SK-N-SH (cell line): ENCODE measurements around the gene EPHA6. TPM values are rescaled to one million over a fixed set of nuclear protein-coding genes. Genes with fewer than 3 reads are reported as not detected.

Source experiments
- CTCF ChIA-PET: fragments of 300-600, 350-600 bp; formaldehyde crosslinking; extraction: SDS; loops from one replicate; lab custom pipeline; 2021; lab: Yijun Ruan, JAX
- POLR2A ChIA-PET: fragments of 350-600 bp; sonication (Branson Sonifier 250); formaldehyde crosslinking; extraction: SDS; loops from one replicate; lab custom pipeline; 2020; ENCODE audit warnings: antibody characterized with exemption, inconsistent platforms; lab: Yijun Ruan, JAX
- DNase-seq: peaks from one replicate; pipeline ENCODE4 v3.0.0; 2012
- H2AFZ ChIP-seq: fragments of 200-600 bp; sonication (generic); 2 replicates; pipeline ENCODE4 v1.8.1; 2016; ENCODE audit warnings: antibody characterized with exemption, mild to moderate bottlenecking, low read depth
- H3F3A ChIP-seq: fragments of 200-600 bp; sonication (generic); replicated peaks from 2 replicates; pipeline ENCODE3; 2016; ENCODE audit warnings: antibody characterized with exemption, mild to moderate bottlenecking; ENCODE audit not compliant: insufficient read depth
- H3K27ac ChIP-seq, 2 experiments: fragments of 200-500 bp in 1 of 2; fragments of 200-600 bp in 1 of 2; sonication (Bioruptor generic) in 1 of 2; sonication (generic), shearing (Covaris generic) in 1 of 2; 2 replicates each; pipeline versions ENCODE4 v1.5.1 to v1.6.1; 2014 to 2016; ENCODE audit warnings: low read depth in 2 of 2, inconsistent platforms in 1 of 2, low read length in 1 of 2, mild to moderate bottlenecking in 1 of 2, mixed read lengths in 1 of 2
- H3K27me3 ChIP-seq: fragments of 200-600 bp; sonication (generic), shearing (Covaris generic); 2 replicates; pipeline ENCODE4 v1.6.1; 2016; ENCODE audit warnings: mixed run types; ENCODE audit not compliant: insufficient read depth
- H3K36me3 ChIP-seq, 2 experiments: fragments of 200-500 bp in 1 of 2; fragments of 200-600 bp in 1 of 2; sonication (Bioruptor generic) in 1 of 2; sonication (generic) in 1 of 2; replicated peaks in 1 of 2; 2 replicates each; pipeline versions ENCODE3 to v1.5.1; 2014 to 2016; ENCODE audit warnings: low read length in 1 of 2, mild to moderate bottlenecking in 1 of 2; ENCODE audit not compliant: insufficient read depth in 2 of 2, control insufficient read depth in 1 of 2
- H3K4me1 ChIP-seq, 2 experiments: fragments of 200-500 bp in 1 of 2; fragments of 200-600 bp in 1 of 2; sonication (Bioruptor generic) in 1 of 2; sonication (generic), shearing (Covaris generic) in 1 of 2; 2 replicates each; pipeline versions ENCODE4 v1.5.1 to v1.6.1; 2014 to 2016; ENCODE audit warnings: low read depth in 1 of 2, low read length in 1 of 2, mixed run types in 1 of 2; ENCODE audit not compliant: insufficient read depth in 2 of 2, control insufficient read depth in 1 of 2
- H3K4me2 ChIP-seq: fragments of 200-600 bp; sonication (generic), shearing (Covaris generic); 2 replicates; pipeline ENCODE4 v1.6.1; 2017; ENCODE audit warnings: mixed run types
- H3K4me3 ChIP-seq, 2 experiments: fragments of 200-500 bp in 1 of 2; fragments of 200-600 bp in 1 of 2; sonication (Bioruptor generic) in 1 of 2; sonication (generic), shearing (Covaris generic) in 1 of 2; 2 replicates each; pipeline versions ENCODE4 v1.5.1 to v1.8.1; 2014 to 2016; ENCODE audit warnings: low read depth in 2 of 2, inconsistent platforms in 1 of 2, low read length in 1 of 2, mild to moderate bottlenecking in 1 of 2, mixed read lengths in 1 of 2, moderate library complexity in 1 of 2
- H3K79me2 ChIP-seq: fragments of 200-600 bp; sonication (generic); 2 replicates; pipeline ENCODE4 v1.8.1; 2017; ENCODE audit warnings: mild to moderate bottlenecking; ENCODE audit not compliant: insufficient read depth
- H3K9ac ChIP-seq: fragments of 200-600 bp; sonication (generic); 2 replicates; pipeline ENCODE4 v1.6.1; 2017; ENCODE audit warnings: mixed run types
- H3K9me2 ChIP-seq: fragments of 200-600 bp; sonication (generic); 2 replicates; pipeline ENCODE4 v1.6.1; 2017; ENCODE audit warnings: mixed run types
- H3K9me3 ChIP-seq: fragments of 200-600 bp; sonication (generic); 2 replicates; pipeline ENCODE4 v1.6.1; 2017; ENCODE audit warnings: mixed run types, mild to moderate bottlenecking, moderate library complexity
- H4K20me1 ChIP-seq: fragments of 200-600 bp; sonication (generic); 2 replicates; pipeline ENCODE4 v1.6.1; 2017; ENCODE audit warnings: mild to moderate bottlenecking, mixed run types; ENCODE audit not compliant: insufficient read depth
- ELF1 ChIP-seq: IDR thresholded peaks from 2 replicates; pipeline ENCODE4 v1.4.0; 2012
- FOXM1 ChIP-seq: IDR thresholded peaks from 2 replicates; pipeline ENCODE4 v1.4.0; 2012; ENCODE audit warnings: low read depth, mild to moderate bottlenecking
- MXI1 ChIP-seq: IDR thresholded peaks from 2 replicates; pipeline ENCODE4 v1.6.1; 2012; ENCODE audit warnings: mild to moderate bottlenecking, low read depth, low read length, improper control_type of control experiment
- NFIC ChIP-seq: IDR thresholded peaks from 2 replicates; pipeline ENCODE4 v1.4.0; 2012; ENCODE audit warnings: borderline replicate concordance
- NRF1 ChIP-seq: IDR thresholded peaks from 2 replicates; pipeline ENCODE4 v1.6.1; 2012; ENCODE audit warnings: low read depth, mild to moderate bottlenecking, low read length
- RCOR1 ChIP-seq: fragments of 150-350 bp; IDR thresholded peaks from 2 replicates; pipeline ENCODE4 v1.6.1; 2017; ENCODE audit warnings: antibody characterized with exemption, low read length
- RXRA ChIP-seq: IDR thresholded peaks from 2 replicates; pipeline ENCODE4 v1.4.0; 2012; ENCODE audit warnings: low read depth, mild to moderate bottlenecking, borderline replicate concordance
- SIN3A ChIP-seq: IDR thresholded peaks from 2 replicates; pipeline ENCODE4 v1.6.1; 2012; ENCODE audit warnings: low read depth, mild to moderate bottlenecking, low read length, moderate library complexity, borderline replicate concordance
- TCF12 ChIP-seq: IDR thresholded peaks from 2 replicates; pipeline ENCODE4 v1.4.0; 2012
- TEAD4 ChIP-seq: IDR thresholded peaks from 2 replicates; pipeline ENCODE4 v1.4.0; 2012; ENCODE audit warnings: mild to moderate bottlenecking, borderline replicate concordance; ENCODE audit not compliant: insufficient read depth
- WGBS: methylation state at CpG from one replicate; pipeline ENCODE4 v1.1.6; 2017; ENCODE audit warnings: low lambda C conversion rate; 5-methylcytosine and 5-hydroxymethylcytosine counted together
- polyA plus RNA-seq, 3 experiments: library from polyadenylated mRNA; depleted of rRNA; stranded (reverse); fragments of >200 nt; gene quantifications; 2 replicates each; pipeline ENCODE4 v1.2.3, GENCODE V29; 2012
- TF ChIP-seq, protein P1 (sequence below): IDR thresholded peaks from 2 replicates; pipeline ENCODE4; 2012
- TF ChIP-seq, protein P2 (sequence below): fragments of 150-350 bp; IDR thresholded peaks from 2 replicates; pipeline ENCODE4 v1.6.1; 2017; ENCODE audit warnings: antibody characterized with exemption, low read length, low read depth, borderline replicate concordance
- TF ChIP-seq, protein P3 (sequence below): IDR thresholded peaks from 2 replicates; pipeline ENCODE4 v1.4.0; 2012; ENCODE audit warnings: low read depth, borderline replicate concordance

EPHA6 gene
- polyA plus RNA-seq, 1 of the 3 experiments (the other 2 are of a cell fraction) = not detected

DNA sequence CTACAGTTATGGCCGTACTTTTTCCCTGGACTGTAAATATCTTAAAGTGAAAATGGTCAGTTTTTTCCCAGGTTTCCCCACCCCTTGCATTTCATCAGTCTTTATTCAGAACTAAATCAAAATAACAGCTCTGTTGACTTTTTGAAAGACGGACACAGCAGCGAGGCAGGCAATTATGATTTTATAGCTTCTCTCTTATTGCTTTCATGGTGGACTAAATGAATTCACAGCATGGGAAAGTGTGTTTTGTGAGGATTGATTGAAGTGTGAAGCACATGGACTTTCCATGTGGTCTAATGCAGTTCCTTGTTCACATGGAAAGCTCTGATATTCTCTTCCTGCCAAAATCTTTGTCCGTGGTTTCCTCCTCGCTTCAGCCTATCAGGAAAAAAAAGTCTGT, 681.5 kb downstream of the EPHA6 start:
- Histone ChIP-seq H3K36me3 (no peaks in the 10 kb centered on the region), H4K20me1 (no peaks in the 10 kb centered on the region), H3F3A (no peaks in the 10 kb centered on the region), H3K9me2 (no peaks in the 10 kb centered on the region), H3K9ac (no peak overlapping the region), H3K27me3 (no peaks in the 10 kb centered on the region), H3K4me1 (no peaks in the 10 kb centered on the region), H3K27ac (no peak overlapping the region), H2AFZ (no peak overlapping the region), H3K4me2 (no peak overlapping the region), H3K79me2 (no peaks in the 10 kb centered on the region), H3K9me3 (no peaks in the 10 kb centered on the region), H3K4me3 (no peak overlapping the region)
- WGBS = 37% methylated on average over 5 of the region's 5 CpGs
- DNase-seq = no peak
- POLR2A ChIA-PET = no interaction called here
- TF ChIP-seq TCF12 (no peak), NFIC (no peak)
- CTCF ChIA-PET = interaction anchor here (1.4 kb wide), 1 partner anchor 40 kb away, joined by 5 read pairs; no protein-coding TSS in a partner anchor

DNA sequence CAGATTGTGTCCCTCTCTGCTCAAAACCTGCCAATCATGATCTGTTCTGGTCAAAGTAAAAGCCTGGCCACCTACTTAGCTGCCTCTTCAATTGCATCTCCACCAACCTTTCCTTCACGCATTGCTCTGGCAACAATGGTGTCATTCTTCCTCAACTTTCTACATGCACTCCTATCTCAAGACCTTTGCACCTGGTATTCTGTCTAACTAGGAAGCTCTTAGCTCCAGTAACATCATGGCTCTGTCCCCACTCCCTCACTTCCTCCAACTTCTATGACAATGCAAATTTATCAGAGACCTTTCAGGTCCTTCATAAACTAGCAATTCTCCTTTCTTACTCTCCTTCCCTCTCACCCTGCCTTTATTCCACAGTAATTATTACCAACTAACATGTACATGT, 682.7 kb downstream of the EPHA6 start:
- no peak overlapping the region for H3K9ac ChIP-seq
- H3K4me2 ChIP-seq = no peak overlapping the region
- no peaks in the 10 kb centered on the region for H3K4me1 ChIP-seq
- H4K20me1 ChIP-seq = no peaks in the 10 kb centered on the region
- CTCF ChIA-PET = no interaction called here
- H3K27me3 ChIP-seq = no peaks in the 10 kb centered on the region
- H3K36me3 ChIP-seq = no peaks in the 10 kb centered on the region
- no peaks in the 10 kb centered on the region for H3K9me2 ChIP-seq
- H3K4me3 ChIP-seq = no peak overlapping the region
- DNase-seq = no peak
- POLR2A ChIA-PET = no interaction called here
- no peak overlapping the region for H2AFZ ChIP-seq
- TF ChIP-seq TEAD4 (no peak), ELF1 (no peak), RXRA (no peak), NRF1 (no peak), RCOR1 (no peak)
- TF ChIP-seq, protein P1, sequence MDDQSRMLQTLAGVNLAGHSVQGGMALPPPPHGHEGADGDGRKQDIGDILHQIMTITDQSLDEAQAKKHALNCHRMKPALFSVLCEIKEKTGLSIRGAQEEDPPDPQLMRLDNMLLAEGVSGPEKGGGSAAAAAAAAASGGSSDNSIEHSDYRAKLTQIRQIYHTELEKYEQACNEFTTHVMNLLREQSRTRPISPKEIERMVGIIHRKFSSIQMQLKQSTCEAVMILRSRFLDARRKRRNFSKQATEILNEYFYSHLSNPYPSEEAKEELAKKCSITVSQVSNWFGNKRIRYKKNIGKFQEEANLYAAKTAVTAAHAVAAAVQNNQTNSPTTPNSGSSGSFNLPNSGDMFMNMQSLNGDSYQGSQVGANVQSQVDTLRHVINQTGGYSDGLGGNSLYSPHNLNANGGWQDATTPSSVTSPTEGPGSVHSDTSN = no peak
- TF ChIP-seq, protein P2, sequence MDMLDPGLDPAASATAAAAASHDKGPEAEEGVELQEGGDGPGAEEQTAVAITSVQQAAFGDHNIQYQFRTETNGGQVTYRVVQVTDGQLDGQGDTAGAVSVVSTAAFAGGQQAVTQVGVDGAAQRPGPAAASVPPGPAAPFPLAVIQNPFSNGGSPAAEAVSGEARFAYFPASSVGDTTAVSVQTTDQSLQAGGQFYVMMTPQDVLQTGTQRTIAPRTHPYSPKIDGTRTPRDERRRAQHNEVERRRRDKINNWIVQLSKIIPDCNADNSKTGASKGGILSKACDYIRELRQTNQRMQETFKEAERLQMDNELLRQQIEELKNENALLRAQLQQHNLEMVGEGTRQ = no peak
- H3K27ac ChIP-seq = no peak overlapping the region
- no peaks in the 10 kb centered on the region; the same call in 1 of the 2 replicates for H3K9me3 ChIP-seq
- H3K79me2 ChIP-seq = no peaks in the 10 kb centered on the region
- H3F3A ChIP-seq = no peaks in the 10 kb centered on the region
- WGBS = 35% methylated on average over 1 of the region's 1 CpG

DNA sequence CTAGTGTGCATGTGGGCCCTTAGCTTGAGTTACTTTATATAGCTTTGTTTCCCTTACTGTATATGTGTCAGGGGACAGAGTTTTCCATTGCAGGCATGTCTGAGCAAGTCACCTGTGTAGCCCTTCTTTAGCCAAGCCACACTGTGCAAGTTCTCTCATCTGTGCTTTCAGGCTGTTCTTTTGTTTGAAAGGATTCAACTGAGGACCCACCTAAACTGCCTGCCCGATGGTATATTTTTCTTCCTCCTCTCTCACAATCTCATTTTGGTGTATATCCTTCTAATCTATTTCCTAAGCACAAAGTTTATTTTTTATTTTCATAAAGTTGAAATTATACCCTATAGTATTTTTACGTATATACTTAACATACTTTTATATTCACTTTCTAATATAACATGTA, 690.1 kb downstream of the EPHA6 start:
- TF ChIP-seq SIN3A (no peak), FOXM1 (no peak), TCF12 (no peak), MXI1 (no peak)
- TF ChIP-seq, protein P1 = no peak
- TF ChIP-seq, protein P3, sequence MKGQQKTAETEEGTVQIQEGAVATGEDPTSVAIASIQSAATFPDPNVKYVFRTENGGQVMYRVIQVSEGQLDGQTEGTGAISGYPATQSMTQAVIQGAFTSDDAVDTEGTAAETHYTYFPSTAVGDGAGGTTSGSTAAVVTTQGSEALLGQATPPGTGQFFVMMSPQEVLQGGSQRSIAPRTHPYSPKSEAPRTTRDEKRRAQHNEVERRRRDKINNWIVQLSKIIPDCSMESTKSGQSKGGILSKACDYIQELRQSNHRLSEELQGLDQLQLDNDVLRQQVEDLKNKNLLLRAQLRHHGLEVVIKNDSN = no peak
- ChIA-PET CTCF (no interaction called here), POLR2A (no interaction called here)
- no peaks in the 10 kb centered on the region for H3K9me2 ChIP-seq
- H3K9ac ChIP-seq = no peak overlapping the region
- H3K36me3 ChIP-seq = no peaks in the 10 kb centered on the region
- H3K27me3 ChIP-seq = no peaks in the 10 kb centered on the region
- WGBS = 20% methylated on average over 2 of the region's 2 CpGs
- H3K4me3 ChIP-seq = no peak overlapping the region
- H3K27ac ChIP-seq = no peak overlapping the region
- no peaks in the 10 kb centered on the region for H3F3A ChIP-seq
- no peaks in the 10 kb centered on the region; the same call in 1 of the 2 replicates for H3K9me3 ChIP-seq
- DNase-seq = no peak
- H3K4me1 ChIP-seq = no peaks in the 10 kb centered on the region
- no peaks in the 10 kb centered on the region for H3K79me2 ChIP-seq
- no peak overlapping the region for H2AFZ ChIP-seq
- no peaks in the 10 kb centered on the region for H4K20me1 ChIP-seq
- H3K4me2 ChIP-seq = no peak overlapping the region
